GM19099 (cell line): ENCODE measurements around the gene ELAVL1.

Experiments used
- POLR2A ChIP-seq: IDR thresholded peaks from 3 replicates; pipeline ENCODE4 v1.6.1; 2011; ENCODE audit warnings: low read depth; ENCODE audit not compliant: insufficient read length; ENCODE audit errors: extremely low read depth

ELAVL1 gene

GRCh38 chr19:7926727-7927604, 78.5 kb downstream of the ELAVL1 start:
- no peak for TF ChIP-seq POLR2A

GRCh38 chr19:7926021-7926726, 79.3 kb downstream of the ELAVL1 start, which contains the start of gene CTXN1:
TSS of gene CTXN1 (minus strand) at chr19:7926135. CDS start at chr19:7925538, 597 bp downstream.
- no peak for TF ChIP-seq POLR2A

- no peak for TF ChIP-seq POLR2A
These were observed 80.1 kb downstream of the ELAVL1 start for GRCh38 chr19:7925171-7925851.

- TF ChIP-seq POLR2A: no peak
These were observed 80.7 kb downstream of the ELAVL1 start for GRCh38 chr19:7924651-7925170.

- TF ChIP-seq POLR2A: no peak
These were observed 81.2 kb downstream of the ELAVL1 start for GRCh38 chr19:7924241-7924640.

- no peak for TF ChIP-seq POLR2A
These were observed 81.9 kb downstream of the ELAVL1 start for GRCh38 chr19:7923295-7924191.

GRCh38 chr19:7922836-7923195, 82.6 kb downstream of the ELAVL1 start:
- no peak for TF ChIP-seq POLR2A

GRCh38 chr19:7921967-7922835, 83.2 kb downstream of the ELAVL1 start:
- no peak for TF ChIP-seq POLR2A

GRCh38 chr19:7921302-7921966, 84.0 kb downstream of the ELAVL1 start:
- TF ChIP-seq POLR2A: no peak

GRCh38 chr19:7920519-7921301, 84.7 kb downstream of the ELAVL1 start:
- TF ChIP-seq POLR2A: peak; percentile 48

- TF ChIP-seq POLR2A: peak; percentile 56
These were observed 85.6 kb downstream of the ELAVL1 start, which contains the start of gene SNAPC2 for GRCh38 chr19:7919610-7920518. TSS of gene SNAPC2 (plus strand) at chr19:7920338. CDS start at chr19:7920367, 29 bp downstream.
